HepG2 (cell line): Measurements from ENCODE around the gene RAB40C. TPM values are rescaled to one million over a fixed set of nuclear protein-coding genes. Genes with fewer than 3 reads are reported as not detected.

Experiments
- ATAC-seq: fragments of 200-7000 bp; cut with Tn5 transposase; 3 replicates; pipeline ENCODE4 v1.9.1; 2020; ENCODE audit warnings: mild to moderate bottlenecking, moderate library complexity
- BruUV-seq: library from RNA; stranded (reverse); fragments of 400-500 nt; replicated peaks from 2 replicates; lab custom pipeline; 2021; lab: Mats Ljungman, UMichigan
- CTCF ChIA-PET: fragments of 300-600 bp; formaldehyde crosslinking; extraction: SDS; loops from one replicate; lab custom pipeline; 2021; ENCODE audit warnings: low total read pairs, inconsistent platforms, low intra/inter-chr PET ratio; lab: Yijun Ruan, JAX
- POLR2A ChIA-PET: fragments of 350-600 bp; sonication (Branson Sonifier 250); formaldehyde crosslinking; loops from one replicate; lab custom pipeline; 2020; ENCODE audit warnings: antibody characterized with exemption, inconsistent platforms; lab: Yijun Ruan, JAX
- DNase-seq: peaks from one replicate; pipeline ENCODE4 v3.0.0-alpha.2; 2015; ENCODE audit warnings: low spot score
- FAIRE-seq: peaks from 3 replicates; lab custom pipeline; 2011; peaks lifted over from hg19 to GRCh38; lab: Jason Lieb, UNC
- H2AFZ ChIP-seq: one replicate; pipeline ENCODE4 v1.6.1; 2011; ENCODE audit warnings: low read length, inconsistent platforms
- H3K27ac ChIP-seq: fragments of 300-600 bp; 3 replicates; pipeline ENCODE4 v1.8.0; 2011; ENCODE audit warnings: mixed run types, mild to moderate bottlenecking, mixed read lengths, low read length, inconsistent platforms; ENCODE audit not compliant: insufficient read depth; ENCODE audit errors: extremely low read length
- H3K27me3 ChIP-seq, 2 experiments: fragments of 200-600 bp in 1 of 2; 2 replicates in 1 of 2; 3 replicates in 1 of 2; pipeline versions ENCODE4 v1.6.0 to v1.8.0; 2011; ENCODE audit warnings: low read length in 2 of 2, mild to moderate bottlenecking in 2 of 2, moderate library complexity in 2 of 2, inconsistent platforms in 1 of 2; ENCODE audit not compliant: insufficient read depth in 2 of 2, control insufficient read depth in 1 of 2
- H3K36me3 ChIP-seq, 2 experiments: fragments of 200-600 bp in 1 of 2; replicated peaks in 1 of 2; 2 replicates in 1 of 2; 3 replicates in 1 of 2; pipeline versions ENCODE4 v1.5.1 to v1.8.0; 2011; ENCODE audit warnings: low read length in 2 of 2, inconsistent platforms in 1 of 2; ENCODE audit not compliant: insufficient read depth in 2 of 2, control insufficient read depth in 1 of 2
- H3K4me1 ChIP-seq: 2 replicates; pipeline ENCODE4 v1.5.1; 2012; ENCODE audit warnings: low read length, inconsistent platforms; ENCODE audit not compliant: insufficient read depth
- H3K4me2 ChIP-seq: 2 replicates; pipeline ENCODE4 v1.6.0; 2011; ENCODE audit warnings: low read depth, low read length, inconsistent platforms
- H3K4me3 ChIP-seq, 3 experiments: fragments of 200-600 bp in 1 of 3; sonication (generic), shearing (Covaris generic) in 1 of 3; replicated peaks in 1 of 3; 2 replicates each; pipeline ENCODE4 v1.5.1; 2011 to 2016; ENCODE audit warnings: low read length in 3 of 3, inconsistent platforms in 2 of 3, low read depth in 2 of 3, mild to moderate bottlenecking in 2 of 3, control low read depth in 1 of 3, mixed read lengths in 1 of 3; ENCODE audit not compliant: insufficient read depth in 1 of 3
- H3K79me2 ChIP-seq: one replicate; pipeline ENCODE4 v1.6.1; 2011; ENCODE audit warnings: low read length, inconsistent platforms; ENCODE audit not compliant: insufficient read depth
- H3K9ac ChIP-seq: 2 replicates; pipeline ENCODE4 v1.6.0; 2011; ENCODE audit warnings: mild to moderate bottlenecking, low read depth, low read length, inconsistent platforms; ENCODE audit not compliant: insufficient read depth
- H3K9me3 ChIP-seq: 2 replicates; pipeline ENCODE4 v1.5.1; 2012; ENCODE audit warnings: mild to moderate bottlenecking, low read length
- H4K20me1 ChIP-seq: 2 replicates; pipeline ENCODE4 v1.6.0; 2011; ENCODE audit warnings: inconsistent platforms, mild to moderate bottlenecking, low read length, moderate library complexity; ENCODE audit not compliant: insufficient read depth
- ARHGAP35 ChIP-seq: sonication (generic); formaldehyde crosslinking; IDR thresholded peaks from 2 replicates; pipeline ENCODE4 v1.9.0; 2022; ENCODE audit warnings: mild to moderate bottlenecking, inconsistent platforms, moderate library complexity, missing genetic modification reagents, borderline replicate concordance
- DMTF1 ChIP-seq: sonication (generic); formaldehyde crosslinking; IDR thresholded peaks from 2 replicates; pipeline ENCODE4 v1.4.0; 2020; ENCODE audit warnings: mild to moderate bottlenecking, missing genetic modification reagents
- KAT2B ChIP-seq: fragments of 150-350 bp; IDR thresholded peaks from 2 replicates; pipeline ENCODE4 v1.6.1; 2014; ENCODE audit warnings: low read depth, low read length, borderline replicate concordance
- KLF13 ChIP-seq: sonication (generic); formaldehyde crosslinking; IDR thresholded peaks from 2 replicates; pipeline ENCODE4 v1.4.0; 2020; ENCODE audit warnings: mild to moderate bottlenecking, missing genetic modification reagents
- MXD4 ChIP-seq: IDR thresholded peaks from 2 replicates; pipeline ENCODE4 v1.6.1; 2016; ENCODE audit warnings: mild to moderate bottlenecking, missing biosample characterization, missing genetic modification reagents
- NFE2L1 ChIP-seq: sonication (generic); formaldehyde crosslinking; IDR thresholded peaks from 2 replicates; pipeline ENCODE4 v1.4.0; 2020; ENCODE audit warnings: missing genetic modification reagents, mild to moderate bottlenecking, borderline replicate concordance
- PATZ1 ChIP-seq: sonication (generic); formaldehyde crosslinking; IDR thresholded peaks from 2 replicates; pipeline ENCODE4 v1.4.0; 2020; ENCODE audit warnings: missing genetic modification reagents
- POLR2A ChIP-seq, 2 experiments: IDR thresholded peaks; 2 replicates each; pipeline ENCODE4 v1.6.1; 2011; ENCODE audit warnings: low read depth in 2 of 2, low read length in 2 of 2, mild to moderate bottlenecking in 1 of 2, moderate library complexity in 1 of 2; ENCODE audit not compliant: insufficient read depth in 1 of 2
- POLR2AphosphoS5 ChIP-seq: IDR thresholded peaks from 2 replicates; pipeline ENCODE4 v1.6.1; 2012; ENCODE audit warnings: low read depth, low read length
- POLR2G ChIP-seq: fragments of 200-400 bp; formaldehyde crosslinking; IDR thresholded peaks from 2 replicates; pipeline ENCODE4 v1.6.1; 2018; ENCODE audit warnings: mild to moderate bottlenecking, low read depth, low read length, moderate library complexity
- RBFOX2 ChIP-seq: fragments of 200-400 bp; formaldehyde crosslinking; IDR thresholded peaks from 2 replicates; pipeline ENCODE4 v1.6.1; 2017; ENCODE audit warnings: low read depth, mild to moderate bottlenecking, low read length
- SNAPC2 ChIP-seq: sonication (generic); formaldehyde crosslinking; IDR thresholded peaks from 2 replicates; pipeline ENCODE4 v1.8.1; 2022; ENCODE audit warnings: mild to moderate bottlenecking, missing genetic modification reagents
- SSRP1 ChIP-seq: IDR thresholded peaks from 2 replicates; pipeline ENCODE4 v1.6.1; 2016; ENCODE audit warnings: control low read depth
- USF2 ChIP-seq, 2 experiments: sonication (generic) in 1 of 2; formaldehyde crosslinking in 1 of 2; IDR thresholded peaks; 2 replicates each; pipeline versions ENCODE4 v1.5.1 to v1.6.1; 2011 to 2020; ENCODE audit warnings: borderline replicate concordance in 1 of 2, low read depth in 1 of 2, low read length in 1 of 2, mild to moderate bottlenecking in 1 of 2, missing genetic modification reagents in 1 of 2, moderate library complexity in 1 of 2
- ZC3H13 ChIP-seq: sonication (generic); formaldehyde crosslinking; IDR thresholded peaks from 2 replicates; pipeline ENCODE4 v1.8.1; 2023; ENCODE audit warnings: mild to moderate bottlenecking, missing genetic modification reagents, moderate library complexity
- ZNF225 ChIP-seq: sonication (generic); formaldehyde crosslinking; IDR thresholded peaks from 2 replicates; pipeline ENCODE4 v1.4.0; 2020; ENCODE audit warnings: mild to moderate bottlenecking, missing genetic modification reagents
- WGBS: methylation state at CpG from one replicate; pipeline ENCODE4 v1.1.6; 2017; ENCODE audit warnings: low lambda C conversion rate; 5-methylcytosine and 5-hydroxymethylcytosine counted together
- in situ Hi-C: cut with HindIII; loops from 2 replicates; pipeline ENCODE4 v1.10.0; 2017; ENCODE audit warnings: low pct_unique_long_range_greater_than_20kb; ENCODE audit not compliant: extremely low pct_ligation_motif_present
- intact Hi-C: fragments of 100-400 bp; cut with micrococcal nuclease; formaldehyde crosslinking; loops from one replicate; pipeline ENCODE4 v1.10.0; 2022; ENCODE audit not compliant: unreplicated experiment
- polyA plus RNA-seq, 8 experiments: library from polyadenylated mRNA; depleted of rRNA in 3 of 8; stranded (reverse) in 7 of 8; unstranded in 1 of 8; fragments of >200 nt; fragmentation: Illumina TruSeq in 4 of 8; extraction: Trizol in 4 of 8; gene quantifications; 2 replicates each; pipeline versions ENCODE4 v1.2.1 to v1.2.3, GENCODE V29; 2011 to 2016; ENCODE audit warnings: low read depth in 4 of 8, missing spikeins in 1 of 8, mixed read lengths in 1 of 8; ENCODE audit not compliant: insufficient read depth in 1 of 8
- total RNA-seq, 5 experiments: library from RNA; depleted of rRNA; stranded (reverse); fragments of >200 nt; fragmentation: Illumina TruSeq; extraction: Trizol; gene quantifications; 2 replicates each; pipeline ENCODE4 v1.2.3, GENCODE V29; 2016; ENCODE audit warnings: low read depth in 1 of 5

The RAB40C gene
- total and polyA plus RNA-seq, 2 of the 13 experiments (the other 11 are each of a cell fraction or from before 2014, with no cell fraction given) = 7.7 to 11.5 TPM

GRCh38 chr16:586645-587590, 2.9 kb upstream of the RAB40C start:
- H3K27ac ChIP-seq = no peak overlapping the region
- intact Hi-C loops (loop anchor here (10.0 kb wide), 1 partner anchor 58 kb away; the partner anchor contains the start of genes MCRIP2 and WDR90), in situ Hi-C loops (no loop called here)
- BruUV-seq = no TSS peak
- H3K27me3 ChIP-seq = no peaks in the 10 kb centered on the region
- ATAC-seq = no peak
- no peak for FAIRE-seq
- peaks cover 25% of the 10 kb centered on the region for H3K79me2 ChIP-seq
- peaks cover 14% of the 10 kb centered on the region; the same call in 1 of the 2 replicates for H4K20me1 ChIP-seq
- DNase-seq = no peak
- H3K9ac ChIP-seq = no peak overlapping the region
- CTCF ChIA-PET = no interaction called here
- POLR2A ChIA-PET = interaction anchor here (1.0 kb wide), 2 partner anchors 28 to 42 kb away, joined by 3 read pairs; no protein-coding TSS in a partner anchor
- H3K4me2 ChIP-seq = peak overlapping the region; percentile 95
- 85% methylated on average over 7 of the region's 14 CpGs for WGBS
- peaks cover 47% of the 10 kb centered on the region for H3K4me1 ChIP-seq
- no peaks in the 10 kb centered on the region for H3K36me3 ChIP-seq
- 0 out of 6 replicates have a peak overlapping the region, but pooled peaks of 1 of the 3 experiments have one; percentile 19 for H3K4me3 ChIP-seq
- no peak overlapping the region for H2AFZ ChIP-seq
- H3K9me3 ChIP-seq = no peaks in the 10 kb centered on the region
- TF ChIP-seq SSRP1 (CRISPR knock-in tag) (0 out of 2 replicates have a peak, but pooled peaks have one; percentile 17), ZNF225 (CRISPR knock-in tag) (no peak), POLR2A (IDR thresholded peaks at IDR 0.05; ENCODE audit: insufficient read depth in 1 of 2, low read depth in 2 of 2, low read length in 2 of 2) (peak; percentile 25 to 67; a peak in 2 of 4 replicates), ARHGAP35 (CRISPR knock-in tag) (0 out of 2 replicates have a peak, but pooled peaks have one; percentile 22), KLF13 (0 out of 2 replicates have a peak, but pooled peaks have one; percentile 23), USF2 (IDR thresholded peaks at IDR 0.05; ENCODE audit: low read depth, low read length) (no peak), USF2 (CRISPR knock-in tag; IDR thresholded peaks at IDR 0.05; ENCODE audit: borderline replicate concordance) (no peak), DMTF1 (CRISPR knock-in tag) (no peak), ZC3H13 (CRISPR knock-in tag) (peak; percentile 60; the same call in 1 of the 2 replicates), KAT2B (no peak), PATZ1 (CRISPR knock-in tag) (no peak), MXD4 (CRISPR knock-in tag) (no peak), NFE2L1 (CRISPR knock-in tag) (0 out of 2 replicates have a peak, but pooled peaks have one; percentile 40), SNAPC2 (CRISPR knock-in tag) (no peak), POLR2AphosphoS5 (peak; percentile 23; the same call in 1 of the 2 replicates), POLR2G (peak; percentile 39), RBFOX2 (0 out of 2 replicates have a peak, but pooled peaks have one; percentile 32)
